Astrocyte of the spinal cord (primary cell): ENCODE measurements around the gene FBF1.
A peak's percentile ranks its signal among the peaks of the same experiment; 100 is the strongest.

Experiments
- DNase-seq: peaks from one replicate; pipeline ENCODE4 v3.0.0; 2011; ENCODE audit warnings: low read depth, low spot score
- H3K4me3 ChIP-seq: 2 replicates; pipeline ENCODE4 v1.5.1; 2011; ENCODE audit warnings: low read depth, mild to moderate bottlenecking, low read length, moderate library complexity
- in situ Hi-C: cut with HindIII; loops from 2 replicates; pipeline ENCODE4 v1.10.0; 2017; ENCODE audit warnings: low sequenced_read_pairs
- TF ChIP-seq, protein P1 (sequence below): IDR thresholded peaks from 2 replicates; pipeline ENCODE4 v1.5.1; 2012; ENCODE audit warnings: low read depth, mild to moderate bottlenecking, low read length, inconsistent platforms

The FBF1 gene

DNA sequence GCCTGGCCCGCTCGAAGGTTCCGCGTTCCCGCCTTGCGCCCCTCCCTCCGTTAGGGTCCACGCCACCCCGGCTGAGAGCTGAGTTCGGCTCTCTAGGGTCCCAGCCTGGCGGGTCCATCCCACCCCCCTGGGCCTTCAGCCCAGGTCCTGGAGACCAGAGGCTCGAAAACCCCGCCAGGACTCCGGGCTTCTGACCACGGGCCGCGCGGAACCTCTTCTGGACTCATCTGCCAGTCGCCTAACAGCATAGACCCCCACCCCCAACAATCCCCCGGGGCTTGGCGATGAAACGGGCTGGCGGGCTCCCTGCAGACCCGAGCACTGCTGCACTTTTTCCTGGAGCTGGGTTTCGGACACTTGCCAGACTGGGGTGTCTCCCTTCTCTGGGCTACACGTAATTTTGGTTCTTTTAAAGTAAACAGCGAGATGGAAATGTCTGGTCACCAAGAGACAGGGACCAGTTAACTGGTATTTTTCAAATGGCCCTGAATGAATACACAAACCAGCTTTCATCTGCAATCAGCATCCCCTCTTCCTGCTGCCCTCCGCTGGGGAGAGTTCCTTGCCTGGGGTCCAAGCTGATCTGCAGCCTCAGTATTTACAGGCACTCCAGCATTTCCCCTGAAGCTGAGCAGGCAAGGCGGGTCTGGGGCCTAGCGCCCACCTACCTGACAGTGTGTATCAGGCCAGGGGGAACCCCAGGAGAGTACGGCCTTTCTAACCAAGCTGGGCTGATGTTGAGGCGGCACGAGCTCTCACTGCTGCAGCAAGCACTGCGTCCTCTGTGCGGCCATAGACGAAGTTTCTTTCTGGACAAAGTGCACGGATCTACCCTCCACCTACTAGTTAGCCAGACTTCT is 43.5 kb downstream of the FBF1 start:
- no peak for DNase-seq
- in situ Hi-C loops: no loop called here
- TF ChIP-seq, protein P1, sequence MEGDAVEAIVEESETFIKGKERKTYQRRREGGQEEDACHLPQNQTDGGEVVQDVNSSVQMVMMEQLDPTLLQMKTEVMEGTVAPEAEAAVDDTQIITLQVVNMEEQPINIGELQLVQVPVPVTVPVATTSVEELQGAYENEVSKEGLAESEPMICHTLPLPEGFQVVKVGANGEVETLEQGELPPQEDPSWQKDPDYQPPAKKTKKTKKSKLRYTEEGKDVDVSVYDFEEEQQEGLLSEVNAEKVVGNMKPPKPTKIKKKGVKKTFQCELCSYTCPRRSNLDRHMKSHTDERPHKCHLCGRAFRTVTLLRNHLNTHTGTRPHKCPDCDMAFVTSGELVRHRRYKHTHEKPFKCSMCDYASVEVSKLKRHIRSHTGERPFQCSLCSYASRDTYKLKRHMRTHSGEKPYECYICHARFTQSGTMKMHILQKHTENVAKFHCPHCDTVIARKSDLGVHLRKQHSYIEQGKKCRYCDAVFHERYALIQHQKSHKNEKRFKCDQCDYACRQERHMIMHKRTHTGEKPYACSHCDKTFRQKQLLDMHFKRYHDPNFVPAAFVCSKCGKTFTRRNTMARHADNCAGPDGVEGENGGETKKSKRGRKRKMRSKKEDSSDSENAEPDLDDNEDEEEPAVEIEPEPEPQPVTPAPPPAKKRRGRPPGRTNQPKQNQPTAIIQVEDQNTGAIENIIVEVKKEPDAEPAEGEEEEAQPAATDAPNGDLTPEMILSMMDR: no peak
- H3K4me3 ChIP-seq: peak overlapping the region; percentile 62

DNA sequence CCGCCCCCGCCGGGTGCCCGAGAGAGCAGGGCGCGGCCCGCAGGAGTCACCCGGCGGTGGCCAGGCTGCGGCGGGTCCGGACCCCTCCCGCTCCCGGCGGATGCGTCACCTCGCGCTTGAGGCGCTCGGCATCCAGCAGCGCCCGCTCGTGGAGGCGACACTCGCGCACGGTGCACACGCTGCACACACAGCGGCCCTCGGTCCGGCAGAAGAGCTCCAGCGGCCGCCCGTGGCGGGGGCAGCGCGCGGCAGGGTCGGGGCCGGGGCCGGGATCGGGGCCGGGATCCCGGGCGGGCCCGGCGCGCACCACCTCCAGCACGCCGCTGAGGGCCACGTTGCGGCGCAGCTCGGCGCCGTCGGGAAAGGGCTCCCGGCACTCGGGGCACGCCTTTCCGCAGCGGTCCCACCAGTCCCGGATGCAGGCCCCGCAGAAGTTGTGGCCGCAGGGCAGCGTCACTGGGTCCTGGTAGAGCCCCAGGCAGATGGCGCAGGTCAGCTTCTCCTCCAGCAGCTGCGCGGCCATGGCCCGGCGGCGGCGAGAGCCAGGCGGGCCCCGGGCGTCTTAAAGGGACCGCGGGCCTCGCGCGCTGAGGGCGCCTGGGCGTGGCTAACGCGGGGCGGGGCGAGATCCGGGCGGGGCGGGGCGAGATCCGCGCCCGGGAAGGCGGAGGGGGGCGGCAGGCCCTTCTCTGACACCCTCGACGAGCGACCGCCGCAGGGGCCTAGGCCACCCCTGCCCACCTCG is 44.3 kb downstream of the FBF1 start, which contains the start of gene TRIM65:
TRIM65 (minus strand) TSS at position 537 of the 745 bp plus-strand sequence; CDS start at position 523, 14 bp downstream.
- peak within 1 kb of the TSS; percentile 62 for H3K4me3 ChIP-seq
- TF ChIP-seq, protein P1: peak; percentile 31
- in situ Hi-C loops: no loop called here
- DNase-seq: peak; percentile 75

DNA sequence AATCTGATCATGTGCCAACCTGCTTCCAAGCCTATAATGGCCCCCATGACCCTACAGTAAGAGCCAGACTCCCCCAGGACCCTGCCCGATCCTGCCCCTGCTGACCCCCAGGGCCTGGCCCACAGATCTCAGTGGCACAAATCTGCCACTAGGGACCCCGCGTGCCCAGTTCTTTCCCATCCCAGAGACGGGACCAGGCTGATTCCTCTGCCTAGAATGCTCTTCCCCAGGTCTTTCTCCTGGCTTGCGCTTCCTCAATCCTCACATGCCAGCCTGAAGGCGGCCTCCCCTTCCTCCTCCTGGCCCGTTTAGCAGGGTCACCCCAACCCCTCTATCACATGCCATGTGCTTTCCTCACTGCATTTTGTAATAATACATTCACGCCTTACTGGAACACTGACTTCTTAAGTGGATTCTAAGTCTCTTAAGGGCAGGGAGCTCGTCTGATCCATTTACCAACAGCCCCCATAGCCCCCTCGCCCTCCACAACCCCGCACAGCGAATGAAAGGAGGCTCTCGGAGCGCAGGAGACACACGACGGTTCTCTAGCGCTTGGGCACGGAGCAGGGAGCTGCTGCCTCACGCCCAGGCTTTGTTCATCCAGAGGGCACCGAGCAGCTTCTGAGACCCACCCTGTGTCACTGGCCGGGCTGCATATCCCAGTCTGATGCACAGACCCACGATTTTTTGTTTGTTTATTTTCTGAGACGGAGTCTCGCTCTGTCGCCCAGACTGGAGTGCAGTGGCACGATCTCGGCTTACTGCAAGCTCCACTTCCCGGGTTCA is 45.3 kb downstream of the FBF1 start:
- peak overlapping the region; percentile 62 for H3K4me3 ChIP-seq
- TF ChIP-seq, protein P1: peak; percentile 42
- DNase-seq: peak; percentile 12
- in situ Hi-C loops: no loop called here

DNA sequence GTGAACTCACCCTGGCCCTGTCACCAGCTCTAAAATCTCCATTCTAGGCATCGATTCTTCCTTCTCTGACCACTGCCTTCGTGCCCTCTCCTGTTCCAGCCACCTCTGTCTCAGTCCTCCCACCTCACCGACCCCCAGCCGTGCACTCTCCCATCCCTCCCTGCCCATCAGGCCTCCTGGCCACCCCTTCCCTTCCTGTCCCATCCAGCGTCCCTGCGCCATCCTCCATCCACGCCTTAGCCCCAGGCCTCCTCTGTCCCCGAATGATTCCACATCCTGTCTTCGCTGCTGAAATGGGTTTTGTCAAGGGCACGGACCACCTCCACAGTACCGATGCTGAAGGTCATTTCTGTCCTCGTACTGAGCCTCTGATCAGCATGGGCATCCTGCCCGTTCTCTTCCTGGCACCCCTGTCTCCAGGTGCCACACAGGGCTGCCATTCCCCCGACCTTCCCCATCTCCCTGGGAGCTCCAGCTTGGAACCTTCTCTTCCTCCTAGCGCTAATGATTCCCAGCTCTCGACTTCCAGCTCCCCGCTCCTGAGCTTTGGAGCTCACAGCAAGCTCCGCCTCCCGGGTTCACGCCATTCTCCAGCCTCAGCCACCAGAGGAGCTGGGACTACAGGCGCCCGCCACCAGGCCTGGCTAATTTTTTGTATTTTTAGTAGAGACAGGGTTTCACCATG is 46.7 kb downstream of the FBF1 start:
- in situ Hi-C loops: no loop called here
- TF ChIP-seq, protein P1: no peak
- H3K4me3 ChIP-seq: no peak overlapping the region
- no peak for DNase-seq

DNA sequence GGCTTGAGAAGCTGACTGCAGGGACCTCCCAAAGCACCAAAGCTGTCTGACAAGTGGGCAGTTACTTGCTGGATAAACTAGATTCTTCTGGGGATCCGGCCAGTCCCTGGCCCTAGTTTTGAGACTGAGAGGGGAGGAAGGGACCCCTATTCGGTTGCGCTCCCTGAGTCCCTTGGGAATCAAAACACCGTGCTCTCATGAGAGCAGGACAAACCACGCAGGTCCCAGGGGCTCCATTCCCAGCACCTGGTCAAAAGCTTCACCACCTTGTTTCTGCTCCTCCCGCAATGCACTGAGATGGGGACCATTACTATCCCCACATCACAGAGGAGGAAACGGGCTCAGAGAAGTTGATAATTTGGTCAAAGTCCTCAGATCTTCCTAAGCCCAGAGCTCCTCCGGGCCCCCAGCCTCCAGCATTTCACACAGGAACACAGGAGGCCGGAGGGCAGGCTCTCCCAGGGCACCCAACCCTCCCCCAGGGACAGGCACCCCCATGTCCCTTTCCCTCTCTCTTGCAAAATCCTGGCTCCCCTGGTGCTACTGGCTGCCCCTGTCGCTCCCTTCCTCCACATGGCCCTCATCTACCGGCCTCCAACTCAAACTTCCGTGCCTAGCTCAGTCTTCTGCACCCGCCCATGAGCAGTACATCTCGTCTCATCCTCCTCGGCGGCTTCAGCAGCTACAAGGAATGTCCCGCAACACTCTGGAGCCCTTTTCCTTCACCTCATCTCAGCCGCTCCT is 47.4 kb downstream of the FBF1 start:
- TF ChIP-seq, protein P1: no peak
- no peak for DNase-seq
- no peak overlapping the region for H3K4me3 ChIP-seq
- in situ Hi-C loops: no loop called here
